ENCODE measurements around the gene TMED10. TPM values are rescaled to one million over a fixed set of nuclear protein-coding genes. Genes with fewer than 3 reads are reported as not detected.

The TMED10 gene
- total and polyA plus RNA-seq, 2 donors (not counting 1 experiment from before 2014, with no cell fraction given): 223 to 333 TPM

- no peak overlapping the region for H3K27ac ChIP-seq (ENCODE audit: insufficient read depth, low read length)
- no peak for DNase-seq (ENCODE audit: low read depth in 2 of 2)
- TF ChIP-seq EZH2 (IDR thresholded peaks at IDR 0.05; ENCODE audit: low read length, missing control alignments) (no peak), CTCF (conservative IDR thresholded peaks at IDR 0.05 in 1 of 2, IDR thresholded peaks at IDR 0.05 in 1 of 2; ENCODE audit: low read depth in 1 of 2, low read length in 2 of 2) (no peak)
These were observed 55.7 kb downstream of the TMED10 start for GRCh38 chr14:75120541-75121291.

GRCh38 chr14:75119056-75119455 lies 57.4 kb downstream of the TMED10 start:
- no peak overlapping the region for H3K9ac ChIP-seq (ENCODE audit: insufficient read depth, low read length)
- peaks cover 5% of the 10 kb centered on the region for H3K36me3 ChIP-seq (ENCODE audit: control insufficient read depth, insufficient read depth, low read length)
- no peak for TF ChIP-seq EZH2 (IDR thresholded peaks at IDR 0.05; ENCODE audit: low read length, missing control alignments)
- no peaks in the 10 kb centered on the region for H3K27me3 ChIP-seq (ENCODE audit: control insufficient read depth, insufficient read depth, low read length)
- H4K20me1 ChIP-seq (ENCODE audit: control insufficient read depth, extremely low read depth, insufficient read depth, low read length): no peaks in the 10 kb centered on the region
- peak; percentile 24 to 33 for DNase-seq (ENCODE audit: low read depth in 2 of 2)
- no peaks in the 10 kb centered on the region for H3K79me2 ChIP-seq (ENCODE audit: control insufficient read depth, insufficient read depth, low read length)
- no peaks in the 10 kb centered on the region for H3K9me3 ChIP-seq (ENCODE audit: control insufficient read depth, insufficient read depth, low read depth, low read length)
- no peak overlapping the region for H2AFZ ChIP-seq (ENCODE audit: low read length)
- H3K4me3 ChIP-seq (replicated peaks in 1 of 4; ENCODE audit: control extremely low read depth in 1 of 4, insufficient read depth in 1 of 4, low read depth in 3 of 4, low read length in 4 of 4): no peak overlapping the region
- H3K4me2 ChIP-seq (ENCODE audit: extremely low read depth, insufficient read depth, low read length): no peak overlapping the region
- H3K27ac ChIP-seq (ENCODE audit: insufficient read depth, low read length): no peak overlapping the region
- H3K4me1 ChIP-seq (ENCODE audit: control insufficient read depth, extremely low read depth, insufficient read depth, low read length): no peaks in the 10 kb centered on the region

More at GRCh38 chr14:75120541-75121291, 55.7 kb downstream of the TMED10 start:
- Histone ChIP-seq H3K27me3 (ENCODE audit: control insufficient read depth, insufficient read depth, low read length) (no peaks in the 10 kb centered on the region), H4K20me1 (ENCODE audit: control insufficient read depth, extremely low read depth, insufficient read depth, low read length) (no peaks in the 10 kb centered on the region), H2AFZ (ENCODE audit: low read length) (no peak overlapping the region), H3K79me2 (ENCODE audit: control insufficient read depth, insufficient read depth, low read length) (peaks cover 3% of the 10 kb centered on the region), H3K9me3 (ENCODE audit: control insufficient read depth, insufficient read depth, low read depth, low read length) (no peaks in the 10 kb centered on the region), H3K9ac (ENCODE audit: insufficient read depth, low read length) (no peak overlapping the region), H3K4me2 (ENCODE audit: extremely low read depth, insufficient read depth, low read length) (no peak overlapping the region), H3K36me3 (ENCODE audit: control insufficient read depth, insufficient read depth, low read length) (peaks cover 2% of the 10 kb centered on the region), H3K4me3 (replicated peaks in 1 of 4; ENCODE audit: control extremely low read depth in 1 of 4, insufficient read depth in 1 of 4, low read depth in 3 of 4, low read length in 4 of 4) (no peak overlapping the region), H3K4me1 (ENCODE audit: control insufficient read depth, extremely low read depth, insufficient read depth, low read length) (peaks cover 3% of the 10 kb centered on the region)

GRCh38 chr14:75113932-75114539 lies 62.4 kb downstream of the TMED10 start:
- TF ChIP-seq EZH2 (IDR thresholded peaks at IDR 0.05; ENCODE audit: low read length, missing control alignments): no peak
- TF ChIP-seq CTCF (conservative IDR thresholded peaks at IDR 0.05 in 1 of 2, IDR thresholded peaks at IDR 0.05 in 1 of 2; ENCODE audit: low read depth in 1 of 2, low read length in 2 of 2): no peak

More at GRCh38 chr14:75113932-75114539, 62.4 kb downstream of the TMED10 start:
- H3K27ac ChIP-seq (ENCODE audit: insufficient read depth, low read length): no peak overlapping the region
- H4K20me1 ChIP-seq (ENCODE audit: control insufficient read depth, extremely low read depth, insufficient read depth, low read length): no peaks in the 10 kb centered on the region
- H3K79me2 ChIP-seq (ENCODE audit: control insufficient read depth, insufficient read depth, low read length): no peaks in the 10 kb centered on the region
- DNase-seq (ENCODE audit: low read depth in 2 of 2): no peak
- no peaks in the 10 kb centered on the region for H3K4me1 ChIP-seq (ENCODE audit: control insufficient read depth, extremely low read depth, insufficient read depth, low read length)
- H3K4me2 ChIP-seq (ENCODE audit: extremely low read depth, insufficient read depth, low read length): no peak overlapping the region
- no peaks in the 10 kb centered on the region for H3K27me3 ChIP-seq (ENCODE audit: control insufficient read depth, insufficient read depth, low read length)
- peaks cover 9% of the 10 kb centered on the region for H3K36me3 ChIP-seq (ENCODE audit: control insufficient read depth, insufficient read depth, low read length)
- H3K9ac ChIP-seq (ENCODE audit: insufficient read depth, low read length): no peak overlapping the region
- H2AFZ ChIP-seq (ENCODE audit: low read length): no peak overlapping the region
- no peak overlapping the region for H3K4me3 ChIP-seq (replicated peaks in 1 of 4; ENCODE audit: control extremely low read depth in 1 of 4, insufficient read depth in 1 of 4, low read depth in 3 of 4, low read length in 4 of 4)
- H3K9me3 ChIP-seq (ENCODE audit: control insufficient read depth, insufficient read depth, low read depth, low read length): no peaks in the 10 kb centered on the region
